ENCODE data around the gene FBXL16.

DNA sequence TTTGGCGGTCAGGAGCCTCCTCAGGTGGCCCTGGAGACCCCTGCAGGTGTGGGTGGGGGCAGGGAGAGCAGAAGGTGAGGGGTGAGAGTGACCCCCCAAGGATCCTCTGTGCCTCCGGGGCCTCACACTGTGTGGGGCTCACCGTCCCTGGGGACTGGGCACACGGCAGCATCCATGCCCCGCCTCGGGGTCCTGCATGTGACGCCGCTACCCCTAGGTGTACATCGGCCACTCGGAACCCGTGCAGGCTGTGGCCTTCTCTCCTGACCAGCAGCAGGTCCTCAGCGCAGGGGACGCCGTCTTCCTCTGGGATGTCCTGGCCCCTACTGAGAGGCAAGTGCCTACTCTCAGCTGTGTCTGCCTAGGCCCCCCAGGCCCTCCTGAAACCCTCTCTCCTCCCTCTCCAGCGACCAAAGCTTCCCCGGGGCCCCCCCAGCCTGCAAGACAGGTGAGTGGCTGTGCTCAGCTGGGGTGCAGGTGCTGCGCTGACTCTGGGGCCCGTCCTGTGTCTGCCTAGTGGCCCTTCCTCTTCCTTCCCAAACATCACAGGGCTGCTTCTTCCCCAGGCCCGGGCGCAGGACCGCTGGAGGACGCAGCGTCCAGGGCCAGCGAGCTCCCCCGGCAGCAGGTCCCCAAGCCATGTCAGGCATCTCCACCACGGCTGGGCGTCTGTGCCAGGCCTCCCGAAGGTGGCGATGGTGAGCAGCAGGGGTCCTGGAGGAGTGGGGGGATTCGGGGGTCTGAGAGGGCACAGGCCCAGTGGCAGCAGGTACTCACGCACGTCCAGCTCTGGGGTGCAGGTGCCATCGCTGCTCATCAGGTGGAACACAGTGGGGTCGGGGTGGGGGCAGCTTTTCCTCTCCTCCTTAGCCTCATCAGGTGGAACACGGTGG lies 46.7 kb downstream of the FBXL16 start:
- TF ChIP-seq POLR2A (IDR thresholded peaks at IDR 0.05): no peak
- TF ChIP-seq, protein P1, sequence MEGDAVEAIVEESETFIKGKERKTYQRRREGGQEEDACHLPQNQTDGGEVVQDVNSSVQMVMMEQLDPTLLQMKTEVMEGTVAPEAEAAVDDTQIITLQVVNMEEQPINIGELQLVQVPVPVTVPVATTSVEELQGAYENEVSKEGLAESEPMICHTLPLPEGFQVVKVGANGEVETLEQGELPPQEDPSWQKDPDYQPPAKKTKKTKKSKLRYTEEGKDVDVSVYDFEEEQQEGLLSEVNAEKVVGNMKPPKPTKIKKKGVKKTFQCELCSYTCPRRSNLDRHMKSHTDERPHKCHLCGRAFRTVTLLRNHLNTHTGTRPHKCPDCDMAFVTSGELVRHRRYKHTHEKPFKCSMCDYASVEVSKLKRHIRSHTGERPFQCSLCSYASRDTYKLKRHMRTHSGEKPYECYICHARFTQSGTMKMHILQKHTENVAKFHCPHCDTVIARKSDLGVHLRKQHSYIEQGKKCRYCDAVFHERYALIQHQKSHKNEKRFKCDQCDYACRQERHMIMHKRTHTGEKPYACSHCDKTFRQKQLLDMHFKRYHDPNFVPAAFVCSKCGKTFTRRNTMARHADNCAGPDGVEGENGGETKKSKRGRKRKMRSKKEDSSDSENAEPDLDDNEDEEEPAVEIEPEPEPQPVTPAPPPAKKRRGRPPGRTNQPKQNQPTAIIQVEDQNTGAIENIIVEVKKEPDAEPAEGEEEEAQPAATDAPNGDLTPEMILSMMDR (IDR thresholded peaks at IDR 0.05): no peak
